Fibroblast of skin of left biceps (primary cell): Measurements from ENCODE around the gene TMEM51.

ENCODE experiments used
- DNase-seq, 2 experiments: peaks; one replicate each; pipeline ENCODE4 v3.0.0-alpha.2; 2013; ENCODE audit warnings: low read depth in 2 of 2

The TMEM51 gene

GRCh38 chr1:15215116-15215515 is 61.6 kb downstream of the TMEM51 start:
- no peak for DNase-seq

DNA sequence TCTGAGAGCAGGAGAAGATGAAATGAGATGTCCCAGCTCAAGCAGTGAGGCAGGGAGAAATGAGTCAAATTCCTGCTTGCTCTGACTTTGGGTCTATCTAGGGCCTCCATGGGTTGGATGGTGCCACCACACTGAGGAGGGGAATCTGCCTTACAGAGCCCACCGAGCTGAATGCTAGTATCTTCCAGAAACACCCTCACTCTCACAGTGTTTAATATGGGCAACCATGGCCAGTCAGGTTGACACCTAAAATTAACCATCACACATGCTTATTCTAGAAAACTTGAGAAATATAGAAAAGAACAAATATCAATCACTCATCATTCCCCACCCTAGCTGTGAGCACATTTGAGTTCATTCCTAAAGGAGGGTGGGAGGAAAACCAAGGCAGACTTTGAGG is 64.1 kb downstream of the TMEM51 start:
- no peak for DNase-seq

GRCh38 chr1:15218287-15219279 is 65.0 kb downstream of the TMEM51 start:
- no peak for DNase-seq

DNA sequence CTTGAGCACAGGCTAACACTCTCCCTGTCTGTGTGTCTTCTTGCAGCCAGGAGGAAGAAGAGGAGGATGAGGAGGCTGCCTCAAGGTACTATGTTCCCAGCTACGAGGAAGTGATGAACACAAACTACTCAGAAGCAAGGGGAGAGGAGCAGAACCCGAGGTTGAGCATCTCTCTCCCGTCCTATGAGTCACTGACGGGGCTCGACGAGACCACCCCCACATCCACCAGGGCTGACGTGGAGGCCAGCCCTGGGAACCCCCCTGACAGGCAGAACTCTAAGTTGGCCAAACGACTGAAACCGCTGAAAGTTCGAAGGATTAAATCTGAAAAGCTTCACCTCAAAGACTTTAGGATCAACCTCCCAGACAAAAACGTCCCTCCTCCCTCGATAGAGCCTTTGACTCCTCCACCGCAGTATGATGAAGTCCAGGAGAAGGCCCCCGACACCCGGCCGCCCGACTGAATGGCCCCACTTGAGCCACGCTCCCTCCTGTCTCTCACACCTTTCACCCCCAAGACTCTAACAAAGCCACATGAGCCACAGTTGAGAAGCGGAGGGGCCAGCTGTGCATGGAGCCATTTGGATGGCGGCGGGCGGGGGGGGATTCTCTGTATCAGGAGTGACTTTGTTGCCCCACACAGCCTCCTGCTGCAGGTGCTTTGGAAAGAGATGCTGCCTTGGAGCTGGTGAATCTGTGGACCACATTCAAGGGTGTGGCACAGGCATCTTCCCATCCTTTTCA is 65.9 kb downstream of the TMEM51 start:
- no peak for DNase-seq

DNA sequence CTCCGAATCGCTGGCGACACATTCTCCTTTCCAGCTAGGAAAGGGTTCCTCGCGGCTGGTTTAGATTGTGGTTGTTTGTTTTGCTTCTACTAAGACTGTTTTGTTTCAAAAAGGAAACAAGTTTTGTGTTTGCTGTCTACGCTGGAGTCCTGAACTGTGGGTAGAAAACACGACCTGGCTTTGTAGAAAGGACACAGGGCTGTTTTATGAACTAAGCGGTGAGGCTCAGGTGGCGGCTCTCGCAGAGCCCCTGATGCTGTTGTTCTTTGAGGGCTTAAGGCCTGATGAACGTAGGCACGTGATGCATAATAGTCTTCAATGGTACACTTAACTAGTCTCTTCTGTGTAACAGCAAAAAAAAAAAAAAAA is 66.5 kb downstream of the TMEM51 start:
- no peak for DNase-seq

- DNase-seq: no peak
These were observed 67.4 kb downstream of the TMEM51 start for GRCh38 chr1:15220825-15221431.

GRCh38 chr1:15222653-15223303 is 69.2 kb downstream of the TMEM51 start:
- DNase-seq: no peak

DNA sequence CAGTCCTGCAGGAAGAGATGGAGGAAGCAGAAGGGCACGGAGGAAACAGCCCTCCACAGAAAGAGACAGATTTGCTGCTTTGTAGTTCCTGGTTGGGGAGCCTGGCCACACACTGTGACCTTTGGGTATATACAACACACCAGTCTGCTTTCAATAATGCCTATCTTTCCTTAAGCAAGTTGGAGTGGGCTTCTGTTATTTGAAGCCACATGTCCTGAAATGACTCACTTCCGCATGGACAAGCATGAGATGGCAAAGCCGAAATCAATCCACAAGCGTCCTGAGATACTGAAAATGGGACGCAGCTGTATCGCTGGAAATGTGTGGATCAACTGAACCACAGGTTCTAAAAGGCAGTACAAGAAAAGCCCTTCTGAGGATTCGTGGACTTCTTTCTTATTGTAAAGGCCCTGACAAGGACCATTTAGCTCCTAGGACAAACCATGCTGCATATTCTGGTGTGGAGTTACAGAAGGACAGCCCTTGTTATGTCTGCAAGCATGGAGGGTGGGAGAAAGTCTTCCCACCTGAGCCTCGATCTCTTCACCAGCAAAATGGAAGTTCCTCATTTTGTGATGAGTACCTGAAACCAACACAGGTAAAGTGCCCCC is 70.8 kb downstream of the TMEM51 start:
- DNase-seq: no peak

GRCh38 chr1:15224974-15225373 is 71.4 kb downstream of the TMEM51 start:
- no peak for DNase-seq

DNA sequence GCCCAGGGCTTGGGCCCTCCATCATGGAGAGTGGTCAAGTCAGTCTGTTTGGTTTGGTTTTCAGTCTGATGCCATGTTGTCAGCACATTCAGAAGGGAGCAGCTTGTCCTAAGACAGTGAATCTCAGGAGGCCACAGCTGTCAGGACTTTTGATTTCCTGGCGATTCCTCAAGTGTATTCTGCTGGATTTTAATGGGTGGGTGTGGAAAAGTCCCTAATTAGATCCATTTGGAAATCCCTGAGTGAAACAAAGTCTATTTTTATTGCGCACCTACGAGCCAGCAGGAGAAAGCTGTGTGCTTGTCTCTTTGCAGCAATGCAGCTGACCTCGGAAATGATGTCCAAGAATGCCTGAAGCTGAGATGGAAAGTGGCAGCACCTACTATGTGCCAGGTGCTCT is 71.9 kb downstream of the TMEM51 start:
- no peak for DNase-seq

DNA sequence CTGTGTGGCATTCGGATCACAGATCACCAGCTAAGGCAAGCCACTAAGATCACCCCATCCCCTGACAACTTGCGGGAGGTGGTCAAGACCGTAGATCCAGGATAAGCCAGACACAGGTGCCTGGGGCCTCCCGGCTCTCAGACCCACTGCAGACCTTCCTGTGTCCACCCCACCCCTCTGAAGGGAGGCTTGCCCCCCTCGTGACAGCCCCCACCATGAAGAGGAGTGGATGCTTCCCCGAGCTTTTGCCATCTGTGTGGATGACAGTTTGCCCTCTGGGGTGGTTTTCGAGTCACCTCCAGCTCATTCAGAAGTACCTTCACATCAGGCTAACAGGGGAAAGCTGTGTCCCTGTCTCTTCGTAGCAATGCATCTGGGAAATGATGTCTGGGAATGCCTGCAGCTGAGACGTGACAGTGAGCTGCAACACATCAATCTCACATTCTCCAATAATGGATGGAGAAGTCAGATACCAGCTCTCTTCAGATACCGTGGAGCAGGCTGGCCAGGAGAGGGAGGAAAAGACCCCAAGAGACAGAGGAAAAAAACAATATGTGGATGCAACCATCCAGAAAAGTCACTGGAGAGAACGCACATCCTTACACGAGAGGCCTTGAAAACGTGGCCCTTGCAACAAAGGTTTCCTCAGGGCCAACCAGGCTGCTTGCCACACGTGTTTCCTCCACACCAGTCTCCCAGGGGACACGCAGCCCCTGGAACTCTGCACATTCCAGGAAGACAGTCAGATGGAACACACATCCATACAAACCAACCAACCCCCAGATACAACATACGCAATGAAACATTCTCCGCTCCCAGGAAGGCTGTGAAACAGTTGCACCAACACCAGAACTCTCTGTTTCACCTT is 73.1 kb downstream of the TMEM51 start:
- DNase-seq: no peak

- DNase-seq: no peak
These were observed 76.2 kb downstream of the TMEM51 start for GRCh38 chr1:15229707-15230131.

- DNase-seq: no peak
These were observed 78.2 kb downstream of the TMEM51 start for GRCh38 chr1:15231714-15232201.

- DNase-seq: no peak
These were observed 80.1 kb downstream of the TMEM51 start for GRCh38 chr1:15233689-15234088.

DNA sequence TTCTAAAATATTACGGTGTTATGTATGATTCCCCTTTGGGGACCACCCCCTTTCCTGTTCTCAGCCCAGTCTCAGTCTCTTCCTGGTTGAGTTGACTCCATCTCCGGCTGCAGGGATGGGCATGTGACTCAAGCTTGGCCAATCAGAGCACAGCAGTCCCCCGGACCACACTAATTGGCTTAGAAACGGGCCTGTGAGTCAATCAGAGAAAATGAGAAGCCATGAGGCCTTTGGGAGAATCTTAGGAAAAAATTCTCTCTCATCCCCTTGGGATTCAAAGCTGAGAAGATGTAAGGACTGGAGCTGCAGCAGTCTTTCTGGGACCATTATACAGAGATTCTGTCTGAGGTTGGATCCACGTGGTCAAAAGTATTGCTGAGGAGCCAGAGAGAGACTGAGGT is 82.8 kb downstream of the TMEM51 start:
- no peak for DNase-seq

- no peak for DNase-seq
These were observed 83.2 kb downstream of the TMEM51 start for GRCh38 chr1:15236746-15237145.

GRCh38 chr1:15238789-15239188 is 85.2 kb downstream of the TMEM51 start:
- no peak for DNase-seq

DNA sequence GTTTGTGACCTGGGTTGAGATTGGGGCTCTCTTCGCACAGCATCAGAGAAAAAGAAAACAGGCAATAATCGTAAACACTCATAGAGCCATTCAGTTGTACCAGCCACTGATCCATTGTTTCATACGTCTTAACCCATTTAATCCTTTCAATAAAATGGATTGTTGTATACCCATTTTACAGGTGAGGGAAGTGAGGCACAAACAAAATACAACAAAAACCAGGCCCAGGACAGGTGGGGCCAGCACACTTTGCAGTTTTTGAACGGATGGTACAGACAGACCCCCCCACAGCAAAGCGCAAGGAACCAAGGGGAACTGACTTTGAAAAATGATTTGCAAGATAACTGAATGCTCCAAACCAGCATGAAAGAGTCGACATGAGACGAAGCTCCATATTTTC is 89.2 kb downstream of the TMEM51 start:
- no peak for DNase-seq

DNA sequence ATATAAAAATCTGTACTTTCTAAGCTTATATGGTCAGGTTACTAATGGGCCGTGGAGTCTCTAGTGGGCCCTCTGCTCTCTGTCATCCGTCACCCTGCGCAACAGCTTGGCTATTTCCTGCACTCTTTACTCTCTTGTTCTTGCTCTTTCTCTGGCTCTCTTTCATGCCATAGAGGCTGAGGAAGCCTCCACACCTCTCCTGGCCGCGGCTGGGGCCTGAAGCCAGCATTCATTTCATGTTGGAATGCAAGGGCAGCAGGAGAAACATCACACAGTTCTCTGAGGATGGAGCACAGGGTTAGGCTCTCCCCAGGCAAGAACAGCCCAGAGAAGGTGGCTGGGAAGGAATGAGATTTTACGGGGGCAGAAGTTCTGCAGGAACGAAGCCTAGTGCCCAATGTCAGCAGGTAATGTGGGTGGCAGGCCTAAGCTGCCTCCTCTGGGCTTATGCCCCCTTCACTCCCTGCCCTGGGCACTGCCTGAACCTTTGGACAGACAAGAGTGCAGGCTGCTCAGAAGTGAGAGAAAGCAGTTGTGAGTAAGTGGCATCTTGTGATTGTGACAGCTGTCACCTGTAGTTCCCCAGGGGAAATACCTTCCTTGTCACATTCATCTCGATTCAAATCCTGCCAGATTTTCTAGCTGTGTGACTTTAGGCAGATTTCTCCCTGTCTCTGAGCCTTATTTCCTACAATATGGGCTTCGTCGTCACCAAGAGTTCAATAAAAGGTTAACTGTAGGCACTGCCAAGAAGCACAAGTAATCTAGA is 89.9 kb downstream of the TMEM51 start:
- no peak for DNase-seq

- no peak for DNase-seq
These were observed 91.3 kb downstream of the TMEM51 start for GRCh38 chr1:15244813-15245212.
